ENCODE data around the gene RNF182. TPM values are rescaled to one million over a fixed set of nuclear protein-coding genes. Genes with fewer than 3 reads are reported as not detected.
"Not testable (repeated sequence)": the region's sequence is repeated elsewhere in the genome, so short reads cannot be mapped to it uniquely, and the experiment has no call there.

The RNF182 gene
- total and polyA plus RNA-seq, 7 donors = 0.01 to 0.09 (median 0.04) TPM; not detected in 3

DNA sequence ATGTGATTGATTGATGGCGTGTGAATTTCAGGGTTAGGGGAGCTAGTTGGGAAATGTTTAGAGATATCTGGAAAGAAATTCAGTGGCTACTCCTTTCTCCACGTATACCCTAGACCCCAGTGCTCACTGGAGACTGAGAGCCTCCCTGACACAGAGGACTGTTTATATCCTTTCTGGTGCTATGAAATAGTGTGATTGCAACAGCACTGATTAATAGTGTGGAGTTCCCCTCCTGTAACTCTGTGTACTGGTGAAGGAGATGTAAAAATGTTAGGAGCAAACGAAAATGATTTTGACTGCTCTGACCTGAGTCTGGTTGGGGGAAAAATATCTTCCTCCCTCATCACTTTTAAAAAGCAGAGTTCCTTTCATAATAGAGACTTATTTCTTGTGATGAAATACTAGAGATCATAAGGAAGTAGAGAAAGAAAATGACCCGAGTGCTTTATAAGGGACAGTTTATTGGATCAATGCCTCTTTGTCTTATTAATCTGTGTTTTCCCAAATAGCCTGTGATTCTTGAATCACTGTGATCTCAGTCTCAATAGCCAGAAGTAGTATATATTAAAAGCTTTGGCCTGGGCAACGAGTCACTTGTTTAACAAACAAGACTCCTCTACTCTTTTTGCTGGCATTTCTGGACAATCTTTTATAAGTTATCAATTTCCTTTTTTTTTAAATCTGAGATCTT is 92.3 kb downstream of the RNF182 start:
- no peak for DNase-seq
- Histone ChIP-seq H3K4me1 (no peaks in the 10 kb centered on the region), H3K27ac (no peak overlapping the region), H3K36me3 (ENCODE audit: insufficient read depth in 1 of 2, low read depth in 1 of 2) (no peaks in the 10 kb centered on the region), H3K9me3 (no peaks in the 10 kb centered on the region), H3K4me3 (no peak overlapping the region), H3K27me3 (ENCODE audit: insufficient read depth in 3 of 3, low read length in 2 of 3) (no peaks in the 10 kb centered on the region)
- no peak for ATAC-seq
- WGBS, 3 donors = 64 to 76% (median 69%) methylated on average over 5 of the region's 5 CpGs
- intact Hi-C loops (cut with DNase I) = no loop called here
- TF ChIP-seq, protein P1, sequence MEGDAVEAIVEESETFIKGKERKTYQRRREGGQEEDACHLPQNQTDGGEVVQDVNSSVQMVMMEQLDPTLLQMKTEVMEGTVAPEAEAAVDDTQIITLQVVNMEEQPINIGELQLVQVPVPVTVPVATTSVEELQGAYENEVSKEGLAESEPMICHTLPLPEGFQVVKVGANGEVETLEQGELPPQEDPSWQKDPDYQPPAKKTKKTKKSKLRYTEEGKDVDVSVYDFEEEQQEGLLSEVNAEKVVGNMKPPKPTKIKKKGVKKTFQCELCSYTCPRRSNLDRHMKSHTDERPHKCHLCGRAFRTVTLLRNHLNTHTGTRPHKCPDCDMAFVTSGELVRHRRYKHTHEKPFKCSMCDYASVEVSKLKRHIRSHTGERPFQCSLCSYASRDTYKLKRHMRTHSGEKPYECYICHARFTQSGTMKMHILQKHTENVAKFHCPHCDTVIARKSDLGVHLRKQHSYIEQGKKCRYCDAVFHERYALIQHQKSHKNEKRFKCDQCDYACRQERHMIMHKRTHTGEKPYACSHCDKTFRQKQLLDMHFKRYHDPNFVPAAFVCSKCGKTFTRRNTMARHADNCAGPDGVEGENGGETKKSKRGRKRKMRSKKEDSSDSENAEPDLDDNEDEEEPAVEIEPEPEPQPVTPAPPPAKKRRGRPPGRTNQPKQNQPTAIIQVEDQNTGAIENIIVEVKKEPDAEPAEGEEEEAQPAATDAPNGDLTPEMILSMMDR (IDR thresholded peaks at IDR 0.05) = no peak

DNA sequence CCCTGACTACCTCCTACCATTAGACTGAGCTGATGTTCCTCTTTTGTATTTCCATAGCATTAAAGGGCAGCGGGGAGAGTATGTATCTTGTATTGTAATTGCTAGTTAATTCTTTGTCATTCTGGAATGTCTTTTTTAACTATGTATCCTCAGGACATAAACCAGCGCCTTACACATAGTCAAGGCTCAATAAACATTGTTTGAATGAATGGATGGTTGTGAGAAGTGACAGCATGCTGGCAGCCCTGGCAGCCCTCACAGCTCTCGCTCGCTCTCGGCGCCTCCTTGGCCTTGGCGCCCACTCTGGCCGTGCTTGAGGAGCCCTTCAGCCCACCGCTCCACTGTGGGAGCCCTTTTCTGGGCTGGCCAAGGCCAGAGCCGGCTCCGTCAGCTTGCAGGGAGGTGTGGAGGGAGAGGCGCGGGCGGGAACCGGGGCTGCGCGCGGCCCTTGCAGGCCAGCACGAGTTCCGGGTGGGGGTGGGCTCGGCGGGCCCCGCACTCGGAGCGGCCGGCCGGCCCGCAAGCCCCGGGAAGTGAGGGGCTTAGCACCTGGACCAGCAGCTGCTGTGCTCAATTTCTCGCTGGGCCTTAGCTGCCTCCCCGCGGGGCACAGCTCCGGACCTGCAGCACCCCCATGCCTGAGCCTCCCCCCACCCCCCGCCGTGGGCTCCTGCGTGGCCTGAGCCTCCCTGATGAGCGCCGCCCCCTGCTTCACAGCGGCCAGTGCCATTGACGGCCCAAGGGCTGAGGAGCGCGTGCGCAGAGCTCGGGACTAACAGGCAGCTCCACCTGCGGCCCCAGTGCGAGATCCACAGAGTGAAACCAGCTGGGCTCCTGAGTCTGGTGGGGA is 93.1 kb downstream of the RNF182 start:
- Histone ChIP-seq H3K4me3 (no peak overlapping the region), H3K27ac (no peak overlapping the region), H3K4me1 (no peaks in the 10 kb centered on the region), H3K9me3 (no peaks in the 10 kb centered on the region), H3K27me3 (ENCODE audit: insufficient read depth in 3 of 3, low read length in 2 of 3) (no peaks in the 10 kb centered on the region), H3K36me3 (ENCODE audit: insufficient read depth in 1 of 2, low read depth in 1 of 2) (no peaks in the 10 kb centered on the region)
- DNase-seq (no peak), ATAC-seq (no peak)
- intact Hi-C loops (cut with DNase I) = no loop called here
- TF ChIP-seq, protein P1 (IDR thresholded peaks at IDR 0.05) = no peak
- WGBS, 3 donors = 85 to 90% (median 90%) methylated on average over 31 to 46 of the region's 46 CpGs

DNA sequence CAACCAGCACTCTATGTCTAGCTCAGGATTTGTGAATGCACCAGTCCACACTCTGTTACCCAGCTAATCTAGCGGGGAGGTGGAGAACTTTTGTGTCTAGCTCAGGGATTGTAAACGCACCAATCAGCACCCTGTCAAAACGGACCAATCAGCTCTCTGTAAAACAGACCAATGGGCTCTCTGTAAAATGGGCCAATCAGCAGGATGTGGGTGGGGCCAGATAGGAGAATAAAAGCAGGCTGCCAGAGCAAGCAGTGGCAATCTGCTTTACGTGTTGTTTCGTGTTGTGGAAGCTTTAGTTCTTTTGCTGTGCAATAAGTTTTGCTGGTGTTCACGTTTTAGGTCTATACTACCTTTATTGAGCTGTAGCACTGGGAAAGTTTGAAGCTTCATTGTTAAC is 93.8 kb downstream of the RNF182 start:
- H3K4me3 ChIP-seq; H3K27ac ChIP-seq; ATAC-seq; H3K4me1 ChIP-seq; intact Hi-C loops (cut with DNase I); H3K27me3 ChIP-seq (ENCODE audit: insufficient read depth in 3 of 3, low read length in 2 of 3); DNase-seq; H3K36me3 ChIP-seq (ENCODE audit: insufficient read depth in 1 of 2, low read depth in 1 of 2); H3K9me3 ChIP-seq: not testable (repeated sequence)
- WGBS, 3 donors = 81 to 97% (median 93%) methylated on average over 6 of the region's 6 CpGs

DNA sequence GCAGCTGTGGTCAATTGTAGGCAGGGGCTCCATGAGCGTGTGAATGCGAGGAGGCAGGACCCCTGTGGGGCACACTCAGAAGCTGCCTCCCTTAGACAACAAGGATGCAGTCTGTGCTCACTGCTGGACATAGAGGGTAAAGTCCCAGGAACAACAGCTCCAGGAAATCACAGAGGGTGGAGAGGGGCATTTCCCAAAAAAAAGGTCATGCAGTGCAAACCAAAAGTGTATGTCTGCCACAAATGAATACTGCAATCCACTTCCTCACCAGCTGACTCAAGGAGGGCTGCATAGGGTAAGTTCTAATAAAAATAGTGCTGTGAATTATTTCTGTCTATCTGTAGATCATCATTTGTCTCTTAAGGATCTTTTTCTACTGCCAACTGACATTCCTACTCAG is 95.8 kb downstream of the RNF182 start:
- no peak overlapping the region for H3K27ac ChIP-seq
- H3K36me3 ChIP-seq (ENCODE audit: insufficient read depth in 1 of 2, low read depth in 1 of 2) = no peaks in the 10 kb centered on the region
- WGBS, 3 donors = 88 to 95% (median 92%) methylated on average over 2 of the region's 2 CpGs
- TF ChIP-seq, protein P1 (IDR thresholded peaks at IDR 0.05) = no peak
- H3K4me1 ChIP-seq = no peaks in the 10 kb centered on the region
- H3K4me3 ChIP-seq = no peak overlapping the region
- no peaks in the 10 kb centered on the region for H3K9me3 ChIP-seq
- intact Hi-C loops (cut with DNase I) = no loop called here
- no peaks in the 10 kb centered on the region for H3K27me3 ChIP-seq (ENCODE audit: insufficient read depth in 3 of 3, low read length in 2 of 3)
- DNase-seq (no peak), ATAC-seq (no peak)

DNA sequence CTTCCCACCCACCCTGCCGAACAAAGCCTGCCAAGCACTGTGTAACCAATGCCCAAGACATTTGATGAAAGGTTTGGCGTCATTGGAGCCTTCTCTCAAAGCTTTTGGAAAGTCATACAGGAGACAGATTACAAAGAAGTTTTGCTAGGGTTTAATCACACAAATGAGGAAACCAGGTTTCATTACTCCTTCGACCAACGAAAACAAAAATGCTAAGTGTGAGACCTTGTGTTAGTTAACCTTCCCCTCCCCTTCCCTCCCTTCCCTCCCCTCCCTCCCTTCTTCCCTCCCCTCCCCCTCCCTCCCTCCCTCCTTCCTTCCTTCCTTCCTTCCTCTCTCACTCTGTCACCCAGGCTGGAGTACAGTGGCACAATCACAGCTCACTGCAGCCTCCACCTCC is 96.7 kb downstream of the RNF182 start:
- no peaks in the 10 kb centered on the region for H3K4me1 ChIP-seq
- H3K9me3 ChIP-seq = no peaks in the 10 kb centered on the region
- H3K27ac ChIP-seq = no peak overlapping the region
- WGBS, 3 donors = 42 to 51% (median 45%) methylated on average over 4 of the region's 4 CpGs
- ATAC-seq (no peak), DNase-seq (no peak)
- no peak overlapping the region for H3K4me3 ChIP-seq
- TF ChIP-seq, protein P1 (IDR thresholded peaks at IDR 0.05) = no peak
- intact Hi-C loops (cut with DNase I) = no loop called here
- no peaks in the 10 kb centered on the region for H3K36me3 ChIP-seq (ENCODE audit: insufficient read depth in 1 of 2, low read depth in 1 of 2)
- H3K27me3 ChIP-seq (ENCODE audit: insufficient read depth in 3 of 3, low read length in 2 of 3) = peaks cover 0 to 3% (median 0%) of the 10 kb centered on the region in 3 donors

Data from psoas muscle (tissue), 8 donors.